ENCODE data around the gene MMP28.

GRCh38 chr17:35765086-35765710 is 30.2 kb downstream of the MMP28 start:
- TF ChIP-seq, protein P1, sequence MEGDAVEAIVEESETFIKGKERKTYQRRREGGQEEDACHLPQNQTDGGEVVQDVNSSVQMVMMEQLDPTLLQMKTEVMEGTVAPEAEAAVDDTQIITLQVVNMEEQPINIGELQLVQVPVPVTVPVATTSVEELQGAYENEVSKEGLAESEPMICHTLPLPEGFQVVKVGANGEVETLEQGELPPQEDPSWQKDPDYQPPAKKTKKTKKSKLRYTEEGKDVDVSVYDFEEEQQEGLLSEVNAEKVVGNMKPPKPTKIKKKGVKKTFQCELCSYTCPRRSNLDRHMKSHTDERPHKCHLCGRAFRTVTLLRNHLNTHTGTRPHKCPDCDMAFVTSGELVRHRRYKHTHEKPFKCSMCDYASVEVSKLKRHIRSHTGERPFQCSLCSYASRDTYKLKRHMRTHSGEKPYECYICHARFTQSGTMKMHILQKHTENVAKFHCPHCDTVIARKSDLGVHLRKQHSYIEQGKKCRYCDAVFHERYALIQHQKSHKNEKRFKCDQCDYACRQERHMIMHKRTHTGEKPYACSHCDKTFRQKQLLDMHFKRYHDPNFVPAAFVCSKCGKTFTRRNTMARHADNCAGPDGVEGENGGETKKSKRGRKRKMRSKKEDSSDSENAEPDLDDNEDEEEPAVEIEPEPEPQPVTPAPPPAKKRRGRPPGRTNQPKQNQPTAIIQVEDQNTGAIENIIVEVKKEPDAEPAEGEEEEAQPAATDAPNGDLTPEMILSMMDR (IDR thresholded peaks at IDR 0.05): no peak
- no peak for TF ChIP-seq POLR2A (IDR thresholded peaks at IDR 0.05)
